Measurements from ENCODE around the gene CGB1.

The CGB1 gene

DNA sequence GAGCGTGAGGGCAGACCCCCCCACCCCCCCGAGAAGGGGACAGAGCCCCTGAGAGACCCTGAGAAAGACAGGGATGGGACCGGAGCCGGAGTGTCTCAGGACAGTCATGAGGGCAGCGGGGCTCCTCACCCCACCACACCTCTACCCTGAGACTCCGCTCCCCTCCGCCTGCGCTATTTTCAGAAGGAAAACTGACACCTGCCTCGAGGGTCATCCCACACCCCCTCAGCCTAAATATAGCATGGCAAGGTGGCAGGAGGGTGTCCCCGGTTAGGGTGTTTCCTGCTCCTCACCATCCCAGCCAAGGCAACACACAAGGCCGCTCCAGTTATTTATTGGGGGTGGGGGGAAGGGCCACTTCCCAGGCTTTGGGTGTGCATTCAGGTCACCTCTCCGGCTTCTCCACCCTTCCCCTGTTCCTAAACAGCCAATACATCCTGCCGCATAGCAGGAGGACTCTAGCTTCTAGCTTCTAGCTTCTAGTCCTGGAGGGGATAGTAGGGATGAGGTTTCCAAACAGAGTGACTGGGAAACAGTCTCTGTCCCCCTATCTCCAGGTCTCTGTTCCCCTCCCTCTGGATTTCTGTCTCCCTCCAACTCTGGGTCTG is 29.3 kb upstream of the CGB1 start:
- H3K4me3 ChIP-seq (ENCODE audit: low read depth, low read length): no peak overlapping the region
- TF ChIP-seq, protein P1, sequence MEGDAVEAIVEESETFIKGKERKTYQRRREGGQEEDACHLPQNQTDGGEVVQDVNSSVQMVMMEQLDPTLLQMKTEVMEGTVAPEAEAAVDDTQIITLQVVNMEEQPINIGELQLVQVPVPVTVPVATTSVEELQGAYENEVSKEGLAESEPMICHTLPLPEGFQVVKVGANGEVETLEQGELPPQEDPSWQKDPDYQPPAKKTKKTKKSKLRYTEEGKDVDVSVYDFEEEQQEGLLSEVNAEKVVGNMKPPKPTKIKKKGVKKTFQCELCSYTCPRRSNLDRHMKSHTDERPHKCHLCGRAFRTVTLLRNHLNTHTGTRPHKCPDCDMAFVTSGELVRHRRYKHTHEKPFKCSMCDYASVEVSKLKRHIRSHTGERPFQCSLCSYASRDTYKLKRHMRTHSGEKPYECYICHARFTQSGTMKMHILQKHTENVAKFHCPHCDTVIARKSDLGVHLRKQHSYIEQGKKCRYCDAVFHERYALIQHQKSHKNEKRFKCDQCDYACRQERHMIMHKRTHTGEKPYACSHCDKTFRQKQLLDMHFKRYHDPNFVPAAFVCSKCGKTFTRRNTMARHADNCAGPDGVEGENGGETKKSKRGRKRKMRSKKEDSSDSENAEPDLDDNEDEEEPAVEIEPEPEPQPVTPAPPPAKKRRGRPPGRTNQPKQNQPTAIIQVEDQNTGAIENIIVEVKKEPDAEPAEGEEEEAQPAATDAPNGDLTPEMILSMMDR (IDR thresholded peaks at IDR 0.05; ENCODE audit: low read depth, low read length): no peak

DNA sequence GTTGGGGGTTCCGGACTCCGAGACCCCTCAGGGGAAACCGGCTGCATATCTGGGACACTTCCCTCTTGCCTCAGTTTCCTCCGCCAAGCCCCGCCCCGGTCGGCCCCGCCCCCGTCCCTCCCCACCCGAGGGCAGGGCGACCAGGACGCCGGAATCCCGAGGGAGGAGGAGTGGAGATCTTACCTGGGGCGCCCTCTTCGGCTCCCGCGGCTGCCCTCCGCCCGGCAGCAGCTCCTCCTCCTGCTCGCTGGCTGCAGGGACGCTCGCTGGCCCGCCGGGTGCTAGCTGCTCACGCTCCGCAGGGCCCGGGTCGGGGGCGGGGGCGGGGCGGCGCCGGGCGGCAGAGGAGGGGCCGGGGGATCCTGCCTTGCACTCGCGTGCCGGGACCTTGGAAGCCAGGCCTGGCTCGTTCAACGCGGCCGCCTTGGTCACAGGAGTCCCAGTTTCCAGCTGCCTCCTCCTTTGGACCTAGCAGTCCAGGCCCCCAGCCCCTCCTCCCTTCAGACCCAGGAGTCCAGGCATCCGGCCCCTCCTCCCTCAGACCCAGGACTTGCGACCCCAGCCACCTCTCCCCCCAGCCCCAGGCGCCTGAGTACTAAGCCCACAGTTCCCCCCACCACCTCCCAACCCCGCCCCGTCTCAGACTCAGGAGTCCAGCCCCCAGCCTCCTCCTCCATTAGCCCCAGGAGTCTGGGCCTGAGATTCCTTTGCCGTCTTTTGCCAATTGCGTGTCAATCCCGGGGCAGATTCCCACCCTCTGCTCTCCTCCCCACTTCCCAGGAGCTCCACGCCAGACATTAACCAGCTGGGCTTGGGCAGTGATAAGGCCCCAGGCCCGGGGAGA is 28.3 kb upstream of the CGB1 start, which contains the start of gene NTF4:
Gene NTF4, minus strand, starts transcription at position 51 of the 844 bp plus-strand sequence. CDS start 2,821 bp downstream, outside the sequence.
- H3K4me3 ChIP-seq (ENCODE audit: low read depth, low read length): peak within 1 kb of the TSS; percentile 37
- TF ChIP-seq, protein P1 (IDR thresholded peaks at IDR 0.05; ENCODE audit: low read depth, low read length): no peak

DNA sequence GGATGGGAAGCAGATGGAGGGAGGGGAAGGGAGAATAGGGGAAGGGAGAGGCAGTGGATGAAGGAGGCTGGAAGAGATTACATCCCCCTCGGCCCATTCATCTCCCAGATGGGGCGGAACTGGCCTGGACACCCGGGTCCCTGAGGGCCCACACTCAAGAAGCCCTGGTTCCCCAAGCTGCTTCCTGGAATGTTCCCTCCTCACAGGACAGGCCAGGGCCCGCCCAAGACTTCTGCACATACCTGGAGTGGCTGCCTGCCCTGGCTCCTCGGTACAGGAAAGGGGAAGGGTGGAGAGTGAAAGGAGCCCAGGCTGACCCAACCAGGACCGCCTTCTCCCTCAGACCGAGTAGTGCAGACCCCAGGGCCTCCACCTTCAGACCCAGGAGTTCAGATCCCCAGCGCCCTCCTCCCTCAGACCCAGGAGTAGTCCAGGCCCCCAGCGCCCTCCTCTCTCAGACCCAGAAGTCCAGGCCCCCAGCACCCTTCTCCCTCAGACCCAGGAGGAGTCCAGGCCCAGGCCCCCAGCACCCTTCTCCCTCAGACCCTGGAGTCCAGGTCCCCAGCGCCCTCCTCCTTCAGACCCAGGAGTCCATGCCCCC is 27.4 kb upstream of the CGB1 start:
- TF ChIP-seq, protein P1 (IDR thresholded peaks at IDR 0.05; ENCODE audit: low read depth, low read length): no peak
- H3K4me3 ChIP-seq (ENCODE audit: low read depth, low read length): peak overlapping the region; percentile 37

DNA sequence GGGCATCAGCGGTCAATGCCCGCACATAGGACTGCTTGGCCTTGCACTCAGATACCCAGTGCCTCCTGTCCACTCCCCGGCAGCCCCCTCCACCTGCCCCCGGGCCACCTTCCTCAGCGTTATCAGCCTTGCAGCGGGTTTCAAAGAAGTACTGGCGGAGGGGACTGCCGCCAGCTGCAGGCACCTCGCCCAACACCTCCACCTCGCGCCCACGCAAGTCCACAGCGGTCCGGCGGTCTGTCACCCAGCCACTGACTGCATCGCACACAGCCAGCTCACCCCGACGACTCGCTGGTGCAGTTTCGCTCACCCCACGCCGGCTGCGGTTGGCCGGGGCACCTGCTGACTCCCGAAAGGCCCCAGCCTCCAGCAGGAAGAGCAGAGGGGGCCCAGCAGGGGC is 24.8 kb upstream of the CGB1 start:
- H3K4me3 ChIP-seq (ENCODE audit: low read depth, low read length): no peak overlapping the region
- TF ChIP-seq, protein P1 (IDR thresholded peaks at IDR 0.05; ENCODE audit: low read depth, low read length): no peak

DNA sequence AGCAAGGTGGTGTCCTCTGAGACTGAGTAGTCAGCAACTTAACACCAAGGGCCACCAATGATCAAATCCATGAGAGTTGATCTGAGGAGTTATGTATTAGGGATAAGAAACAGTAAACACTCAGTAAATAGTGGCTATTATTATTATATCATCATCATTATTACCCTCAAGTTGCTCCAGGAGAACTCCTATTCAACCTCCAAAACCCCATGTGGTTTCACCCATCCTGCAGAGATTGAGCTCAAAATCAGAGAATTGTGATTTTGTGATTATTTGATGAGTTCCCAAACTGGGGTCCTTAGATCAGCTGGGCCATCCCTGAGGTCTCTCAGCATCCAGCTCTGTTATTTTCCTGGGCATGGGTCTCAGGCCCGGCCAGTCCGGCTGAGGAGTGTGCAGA is 24.3 kb upstream of the CGB1 start:
- no peak overlapping the region for H3K4me3 ChIP-seq (ENCODE audit: low read depth, low read length)
- TF ChIP-seq, protein P1 (IDR thresholded peaks at IDR 0.05; ENCODE audit: low read depth, low read length): no peak

DNA sequence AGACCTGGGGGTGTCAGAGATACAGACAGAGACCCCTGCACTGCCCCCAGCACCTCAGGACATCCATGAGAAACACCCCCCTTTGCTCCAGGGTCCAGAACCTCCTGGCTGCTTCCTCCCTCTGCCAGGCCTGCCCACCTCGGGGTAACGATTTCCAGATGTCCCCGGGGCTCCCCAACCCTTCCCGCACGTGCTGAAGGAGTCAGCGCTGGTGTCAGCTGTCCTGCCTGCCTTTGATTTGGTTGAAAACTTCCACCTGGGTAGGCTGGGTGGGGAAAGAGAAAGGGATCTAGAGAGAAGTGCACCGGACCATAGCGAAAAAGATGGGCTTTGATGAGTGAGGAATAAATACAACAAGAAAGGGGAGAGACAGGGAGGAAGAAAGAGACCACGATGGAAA is 22.4 kb upstream of the CGB1 start:
- TF ChIP-seq, protein P1 (IDR thresholded peaks at IDR 0.05; ENCODE audit: low read depth, low read length): no peak
- H3K4me3 ChIP-seq (ENCODE audit: low read depth, low read length): no peak overlapping the region

DNA sequence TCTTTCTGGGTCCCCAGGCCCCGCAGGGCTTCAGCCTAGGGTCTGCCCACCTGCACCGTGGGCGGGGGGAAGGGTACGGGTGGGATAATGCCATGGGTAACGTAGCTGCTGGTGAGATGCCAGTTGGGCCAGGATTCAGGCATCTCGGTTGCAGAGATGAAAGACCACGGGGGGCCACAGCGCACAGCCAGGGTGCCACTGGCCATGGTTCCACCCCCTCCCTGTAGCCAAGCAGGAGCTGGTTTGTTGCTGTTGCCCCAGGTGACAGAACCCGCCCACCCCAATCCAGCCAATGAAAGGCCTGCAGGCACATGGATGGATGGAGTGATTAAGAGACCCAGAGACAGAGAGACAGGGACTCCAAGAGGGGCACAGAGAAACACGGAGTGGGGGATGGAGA is 21.9 kb upstream of the CGB1 start:
- TF ChIP-seq, protein P1 (IDR thresholded peaks at IDR 0.05; ENCODE audit: low read depth, low read length): no peak
- H3K4me3 ChIP-seq (ENCODE audit: low read depth, low read length): no peak overlapping the region

Measured in WI38 (cell line).